WTC11 (cell line): Measurements from ENCODE around the gene CD79A. TPM values are rescaled to one million over a fixed set of nuclear protein-coding genes. Genes with fewer than 3 reads are reported as not detected.

Source experiments
- microRNA-seq: library from miRNA; unstranded; fragments of <30 nt; microRNA quantifications from one replicate; pipeline ENCODE4 v1.2.0, GENCODE V29; 2022; ENCODE audit warnings: borderline number of aligned reads
- total RNA-seq: library from RNA; stranded (reverse); gene quantifications from 3 replicates; pipeline ENCODE4 v1.2.3, GENCODE V29; 2021

Gene CD79A
- total RNA-seq, 1 experiment from 2014 or later: 0.42 TPM

Small RNA genes lying within 50 kb of the gene (microRNA-seq; reads per million reads assigned to microRNA genes)
- 4.2 reads per million, percentile 9 among the genes with 10 or more reads in this experiment for gene MIR6797

Other genes starting within 250 kb of the CD79A start
- 0.15 to 0.21 TPM (median 0.18 TPM) in 3 replicates for gene CEACAM7, start 189.0 kb upstream of the CD79A start, total RNA-seq
- 0.23 to 1.3 TPM (median 0.46 TPM) in 3 replicates for gene CEACAM5, start 168.7 kb upstream of the CD79A start, total RNA-seq
- 0.37 to 0.53 TPM (median 0.41 TPM) in 3 replicates for gene CEACAM6, start 121.7 kb upstream of the CD79A start, total RNA-seq
- gene CEACAM3, start 80.7 kb upstream of the CD79A start, total RNA-seq: not detected in 3 replicates
- gene LYPD4, start 32.6 kb upstream of the CD79A start, total RNA-seq: not detected in 3 replicates
- not detected in 3 replicates for gene DMRTC2, start 32.2 kb upstream of the CD79A start, total RNA-seq
- gene RPS19, start 17.0 kb upstream of the CD79A start, total RNA-seq: 3,152 to 3,787 TPM (median 3,713 TPM) in 3 replicates
- 77.2 to 102 TPM (median 82.9 TPM) in 3 replicates for gene ARHGEF1, start 5.9 kb downstream of the CD79A start, total RNA-seq
- 0.30 to 0.66 TPM (median 0.31 TPM) in 3 replicates for gene ERFL, start 51.2 kb downstream of the CD79A start, total RNA-seq
- gene RABAC1, start 82.0 kb downstream of the CD79A start, total RNA-seq: 159 to 184 TPM (median 159 TPM) in 3 replicates
- 28.2 to 34.2 TPM (median 30.9 TPM) in 3 replicates for gene ATP1A3, start 117.0 kb downstream of the CD79A start, total RNA-seq
- 52.3 to 71.3 TPM (median 66.3 TPM) in 3 replicates for gene GRIK5, start 192.9 kb downstream of the CD79A start, total RNA-seq
- gene ZNF574, start 198.9 kb downstream of the CD79A start, total RNA-seq: 30.6 to 34.0 TPM (median 33.4 TPM) in 3 replicates